Body of pancreas (tissue), 4 donors: ENCODE measurements around the gene SKOR1.

Source experiments
- POLR2A ChIP-seq, 3 donors: fragments of 450-650 bp; IDR thresholded peaks; one replicate each; pipeline ENCODE4 v1.6.1; 2016; ENCODE audit warnings: antibody characterized with exemption in 3 of 3, mild to moderate bottlenecking in 2 of 3
- TF ChIP-seq, protein P1 (sequence below), 7 experiments: fragments of 450-650 bp in 4 of 7; fragments of 200-600 bp in 3 of 7; sonication (generic) in 3 of 7; IDR thresholded peaks; one replicate each; pipeline ENCODE4 v1.5.1; 2016 to 2019; ENCODE audit warnings: antibody characterized with exemption in 7 of 7

- TF ChIP-seq, protein P1, sequence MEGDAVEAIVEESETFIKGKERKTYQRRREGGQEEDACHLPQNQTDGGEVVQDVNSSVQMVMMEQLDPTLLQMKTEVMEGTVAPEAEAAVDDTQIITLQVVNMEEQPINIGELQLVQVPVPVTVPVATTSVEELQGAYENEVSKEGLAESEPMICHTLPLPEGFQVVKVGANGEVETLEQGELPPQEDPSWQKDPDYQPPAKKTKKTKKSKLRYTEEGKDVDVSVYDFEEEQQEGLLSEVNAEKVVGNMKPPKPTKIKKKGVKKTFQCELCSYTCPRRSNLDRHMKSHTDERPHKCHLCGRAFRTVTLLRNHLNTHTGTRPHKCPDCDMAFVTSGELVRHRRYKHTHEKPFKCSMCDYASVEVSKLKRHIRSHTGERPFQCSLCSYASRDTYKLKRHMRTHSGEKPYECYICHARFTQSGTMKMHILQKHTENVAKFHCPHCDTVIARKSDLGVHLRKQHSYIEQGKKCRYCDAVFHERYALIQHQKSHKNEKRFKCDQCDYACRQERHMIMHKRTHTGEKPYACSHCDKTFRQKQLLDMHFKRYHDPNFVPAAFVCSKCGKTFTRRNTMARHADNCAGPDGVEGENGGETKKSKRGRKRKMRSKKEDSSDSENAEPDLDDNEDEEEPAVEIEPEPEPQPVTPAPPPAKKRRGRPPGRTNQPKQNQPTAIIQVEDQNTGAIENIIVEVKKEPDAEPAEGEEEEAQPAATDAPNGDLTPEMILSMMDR (IDR thresholded peaks at IDR 0.05): no peak
- no peak for TF ChIP-seq POLR2A (IDR thresholded peaks at IDR 0.05)
Observed at GRCh38 chr15:67882487-67883233, 57.4 kb downstream of the SKOR1 start.
